LNCaP clone FGC (cell line): ENCODE data around the gene PSMB1.
"Not testable (repeated sequence)": the region's sequence is repeated elsewhere in the genome, so short reads cannot be mapped to it uniquely, and the experiment has no call there.

Experiments
- DNase-seq: peaks from one replicate; pipeline ENCODE4 v3.0.0-alpha.2; 2011; ENCODE audit warnings: low read depth
- H3K4me3 ChIP-seq: 2 replicates; pipeline ENCODE4 v1.5.1; 2011; ENCODE audit warnings: mild to moderate bottlenecking, low read depth, low read length, control low read depth
- CTCF ChIP-seq: IDR thresholded peaks from 2 replicates; pipeline ENCODE4 v1.5.1; 2012; ENCODE audit warnings: mild to moderate bottlenecking; ENCODE audit not compliant: control insufficient read depth, insufficient read depth; ENCODE audit errors: extremely low read depth

Gene PSMB1

GRCh38 chr6:170536671-170537070, 16.4 kb downstream of the PSMB1 start:
- TF ChIP-seq CTCF, result no peak
- no peak for DNase-seq
- no peak overlapping the region for H3K4me3 ChIP-seq

GRCh38 chr6:170535004-170535403, 18.1 kb downstream of the PSMB1 start:
- DNase-seq, result no peak
- TF ChIP-seq CTCF, result no peak
- no peak overlapping the region for H3K4me3 ChIP-seq

- no peak overlapping the region for H3K4me3 ChIP-seq
- no peak for TF ChIP-seq CTCF
- no peak for DNase-seq
These were observed 19.3 kb downstream of the PSMB1 start for GRCh38 chr6:170533792-170534191.

- H3K4me3 ChIP-seq, result no peak overlapping the region
- DNase-seq, result no peak
- no peak for TF ChIP-seq CTCF
These were observed 20.1 kb downstream of the PSMB1 start for GRCh38 chr6:170532867-170533488.

- peak; percentile 67 for DNase-seq
- no peak overlapping the region for H3K4me3 ChIP-seq
- peak; percentile 81 for TF ChIP-seq CTCF
These were observed 23.2 kb downstream of the PSMB1 start for GRCh38 chr6:170529839-170530469.

- H3K4me3 ChIP-seq, DNase-seq: not testable (repeated sequence)
These were observed 25.1 kb downstream of the PSMB1 start for GRCh38 chr6:170527995-170528394.

GRCh38 chr6:170525795-170526194, 27.3 kb downstream of the PSMB1 start:
- H3K4me3 ChIP-seq, result no peak overlapping the region
- no peak for DNase-seq
- TF ChIP-seq CTCF, result no peak

- no peak overlapping the region for H3K4me3 ChIP-seq
- no peak for TF ChIP-seq CTCF
- no peak for DNase-seq
These were observed 29.0 kb downstream of the PSMB1 start for GRCh38 chr6:170524172-170524502.
